ENCODE data around the gene LTO1.
"Not testable (repeated sequence)": the region's sequence is repeated elsewhere in the genome, so short reads cannot be mapped to it uniquely, and the experiment has no call there.

LTO1 gene

DNA sequence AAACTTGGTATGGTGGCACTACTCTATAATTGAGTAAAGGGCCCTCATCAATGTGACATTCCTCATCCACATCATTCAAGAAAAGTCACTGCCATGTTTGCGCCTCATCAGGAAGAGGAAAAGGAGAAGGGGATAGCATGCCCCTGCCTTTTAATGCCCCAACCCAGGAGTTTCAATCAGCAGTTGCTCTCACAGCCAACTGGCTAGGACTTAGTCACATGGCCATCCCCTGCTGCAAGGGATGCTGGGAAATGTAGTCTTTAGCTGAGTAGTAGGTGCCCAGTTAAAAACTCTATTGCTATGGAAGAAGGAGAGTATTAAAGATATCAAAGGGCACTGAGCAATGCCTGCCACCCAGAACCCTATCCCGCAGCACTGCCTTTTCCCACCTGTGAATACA, 45.1 kb downstream of the LTO1 start:
- DNase-seq, result no peak

DNA sequence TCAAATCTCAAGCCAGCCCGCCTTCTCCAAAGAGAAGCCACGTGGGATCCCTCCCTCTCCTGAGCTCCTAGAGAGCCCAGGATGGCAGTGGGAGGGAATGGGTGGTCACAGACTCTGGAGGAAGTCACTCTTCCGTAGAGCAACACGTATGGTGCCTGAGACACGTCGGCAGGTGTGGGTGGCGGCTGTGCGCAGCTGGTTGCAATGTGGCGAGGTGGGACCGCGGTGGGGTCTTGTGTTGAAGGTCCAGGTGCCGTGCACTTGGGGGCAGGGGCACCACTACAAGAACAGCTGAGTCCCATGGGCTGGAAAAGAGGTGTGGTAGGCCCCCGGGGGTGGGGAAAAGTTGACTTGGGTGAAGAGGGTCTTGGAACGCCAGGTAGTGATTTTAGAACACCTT, 47.6 kb downstream of the LTO1 start:
- DNase-seq, result no peak

DNA sequence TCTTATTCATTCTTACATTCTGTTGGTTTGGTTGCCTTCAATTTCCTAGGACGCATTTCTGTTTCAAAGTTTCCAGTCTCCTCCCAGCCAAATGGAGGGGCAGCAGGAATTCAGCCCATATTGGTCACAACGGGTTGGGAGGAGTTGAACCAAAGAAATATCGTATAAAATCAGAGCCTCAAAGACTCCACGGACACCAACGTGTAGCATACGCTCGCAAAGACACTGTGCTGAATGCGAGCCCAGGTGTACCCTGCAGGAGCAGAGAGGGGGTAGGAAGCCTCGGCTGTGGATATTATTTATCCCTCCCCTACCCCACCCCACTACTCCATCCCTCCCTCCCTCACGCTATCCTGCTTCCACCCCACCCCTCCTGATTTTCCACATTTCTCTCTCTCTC, 49.7 kb downstream of the LTO1 start:
- no peak for DNase-seq

DNA sequence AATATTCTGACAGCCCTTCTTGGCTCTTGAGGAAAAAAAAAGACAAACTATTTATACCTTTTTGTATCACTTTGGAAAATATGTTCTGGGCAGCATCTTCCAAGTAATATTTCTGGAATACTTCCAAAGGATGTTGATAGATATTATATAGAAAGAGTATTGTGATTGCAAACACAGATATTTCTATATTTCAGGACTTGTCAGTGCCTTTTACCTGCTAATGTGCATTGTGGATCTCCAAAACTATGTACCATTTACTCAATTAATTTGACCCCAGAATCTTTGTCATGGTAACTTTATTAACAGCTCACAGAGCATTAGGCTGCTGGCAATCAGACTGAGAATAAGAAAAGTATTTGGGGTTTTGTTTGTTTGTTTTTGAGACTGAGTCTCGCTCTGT, 50.9 kb downstream of the LTO1 start:
- DNase-seq, result no peak

DNA sequence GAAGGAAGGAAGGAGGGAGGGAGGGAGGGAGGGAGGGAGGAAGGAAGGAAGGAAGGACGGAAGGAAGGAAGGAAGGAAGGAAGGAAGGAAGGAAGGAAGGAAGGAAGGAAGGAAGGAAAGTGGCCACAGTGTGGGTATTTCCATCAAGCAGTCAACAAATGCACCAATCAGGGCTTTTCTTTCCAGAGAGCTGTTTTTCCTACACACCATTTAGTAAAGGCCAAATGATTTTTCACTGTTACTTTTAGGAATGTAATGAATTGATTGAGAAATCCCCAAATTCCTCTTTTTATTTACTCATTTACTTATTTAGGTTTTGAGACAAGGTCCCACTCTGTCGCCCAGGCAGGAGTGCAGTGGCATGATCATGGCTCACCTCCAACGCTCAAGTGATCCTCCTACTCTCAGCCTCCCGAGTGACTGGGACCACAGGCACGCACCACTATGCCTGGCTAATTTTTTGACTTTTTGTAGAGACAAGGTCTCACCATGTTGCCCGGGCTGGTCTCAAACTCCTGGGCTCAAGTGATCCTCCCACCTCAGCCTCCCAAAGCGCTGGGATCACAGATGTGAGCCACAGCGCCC, 53.0 kb downstream of the LTO1 start:
- DNase-seq, result not testable (repeated sequence)

DNA sequence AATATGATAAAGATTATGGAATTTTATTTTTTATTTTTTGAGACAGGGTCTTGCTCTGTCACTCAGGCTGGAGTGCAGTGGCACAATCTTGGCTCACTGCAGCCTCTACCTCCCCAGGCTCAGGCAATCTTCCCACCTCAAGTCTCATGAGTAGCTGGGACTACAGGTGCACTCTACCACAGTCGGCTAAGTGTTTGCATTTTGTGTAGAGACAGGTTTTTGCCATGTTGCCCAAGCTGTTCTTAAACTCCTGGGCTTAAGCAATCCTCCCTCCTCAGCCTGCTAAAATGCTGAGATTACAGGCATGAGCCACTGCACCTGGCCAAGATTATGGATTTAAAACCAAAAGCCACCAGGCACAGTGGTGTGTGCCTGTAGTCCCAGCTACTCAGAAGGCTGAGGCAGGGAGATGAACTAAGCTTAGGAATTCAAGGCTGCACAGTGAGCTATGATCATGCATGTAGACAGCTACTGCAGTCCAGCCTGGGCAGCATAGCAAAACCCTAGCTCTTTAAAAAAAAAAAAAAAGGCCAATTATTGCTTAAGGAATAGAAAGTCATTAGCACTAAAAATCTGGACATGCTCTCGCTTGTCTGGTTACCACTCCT, 54.4 kb downstream of the LTO1 start:
- DNase-seq, result no peak

DNA sequence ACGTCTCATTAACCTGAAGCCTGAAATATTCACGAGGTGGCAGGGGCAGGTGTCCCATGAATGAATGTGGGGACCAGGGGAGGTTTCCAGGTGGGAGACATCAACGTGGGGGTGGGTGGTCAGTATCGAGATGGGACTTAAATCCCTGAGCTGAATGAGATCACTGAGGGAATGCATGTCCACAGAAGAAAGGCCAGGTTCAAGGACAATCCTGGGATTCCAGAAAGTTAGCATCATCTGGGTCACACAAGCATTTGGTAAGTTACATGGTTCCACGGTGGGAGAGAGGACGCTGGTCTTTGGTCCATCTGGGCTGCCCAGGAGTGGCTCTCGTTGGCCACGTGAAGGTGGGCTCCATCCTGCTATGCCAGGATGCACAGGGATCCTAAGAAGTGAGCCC, 56.9 kb downstream of the LTO1 start:
- DNase-seq, result no peak

DNA sequence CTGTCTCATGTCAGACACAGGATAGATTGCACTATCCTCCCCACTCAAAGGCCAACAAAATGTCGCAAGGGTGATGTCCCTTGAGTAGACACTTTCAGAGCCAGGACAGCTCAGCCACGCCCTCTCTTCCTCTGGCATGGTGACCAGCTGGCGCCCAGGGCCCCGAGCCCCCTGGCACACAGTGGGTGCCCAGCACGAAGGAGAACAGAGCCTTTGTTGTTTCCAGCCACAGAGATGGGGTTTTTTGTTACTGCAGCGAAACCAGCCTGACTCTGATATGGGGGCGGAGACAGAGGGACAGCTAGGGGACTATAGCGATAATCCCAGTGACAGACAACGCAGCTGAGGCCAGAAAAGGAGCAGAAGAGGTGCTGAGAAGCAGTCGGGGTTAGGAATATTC, 57.5 kb downstream of the LTO1 start:
- DNase-seq, result no peak

DNA sequence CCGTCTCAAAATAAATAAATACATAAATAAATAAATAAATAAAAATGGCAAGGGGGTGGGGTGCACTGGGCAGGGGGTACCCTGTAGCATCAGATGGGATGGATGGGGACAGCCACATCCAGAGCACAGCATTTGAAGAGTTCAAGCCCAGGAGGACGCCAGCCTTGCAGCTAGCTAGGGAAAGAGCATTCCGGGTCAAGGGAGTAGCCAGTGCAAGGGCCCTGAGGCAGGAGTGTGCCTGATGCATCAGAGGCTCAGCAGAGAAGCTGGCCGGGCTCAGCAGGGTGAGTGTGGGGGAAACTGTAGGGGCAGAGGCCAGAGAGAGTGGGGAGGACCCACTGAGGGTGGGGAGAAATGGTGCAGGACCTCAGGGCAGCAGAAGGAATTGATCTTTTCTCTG, 57.9 kb downstream of the LTO1 start:
- no peak for DNase-seq

Measured in stimulated activated CD4-positive, alpha-beta T cell treated with anti-CD3 and anti-CD28 coated beads, Interleukin-1b, Interleukin-23, amount 100 ng/mL, for 48 hours (primary cell).